Right ventricle myocardium superior (tissue), 1 donor: Measurements from ENCODE around the gene CHRD. TPM values are rescaled to one million over a fixed set of nuclear protein-coding genes. Genes with fewer than 3 reads are reported as not detected.
A peak's percentile ranks its signal among the peaks of the same experiment; 100 is the strongest.
"Not testable (repeated sequence)": the region's sequence is repeated elsewhere in the genome, so short reads cannot be mapped to it uniquely, and the experiment has no call there.

Experiments
- ATAC-seq: fragments of 200-7000 bp; cut with Tn5 transposase; one replicate; pipeline ENCODE4 v1.9.1; 2020; ENCODE audit warnings: mild to moderate bottlenecking; ENCODE audit not compliant: poor library complexity
- DNase-seq: peaks from one replicate; pipeline ENCODE4 v3.0.0-alpha.2; 2020
- intact Hi-C: fragments of 100-400 bp; cut with DNase I; formaldehyde crosslinking; loops from one replicate; pipeline ENCODE4 v1.11.2; 2022
- total RNA-seq: library from RNA; stranded (reverse); fragmentation: NEBNext Ultra II Directional; extraction: Animal tissue kit (Norgen Biotek cat#: 25700); gene quantifications from one replicate; pipeline ENCODE4 v1.2.1, GENCODE V29; 2021
- donor health status: DM: no; HTN: yes; CAD: no; lungs with severe emphysema.

CHRD gene
- total RNA-seq, 1 donor from 2014 or later, result 7.8 TPM

GRCh38 chr3:184389384-184389783 lies 9.5 kb downstream of the CHRD start:
- ATAC-seq, result no peak
- intact Hi-C loops, result no loop called here
- no peak for DNase-seq

GRCh38 chr3:184389935-184390528 lies 10.2 kb downstream of the CHRD start:
- intact Hi-C loops, result no loop called here
- no peak for DNase-seq

GRCh38 chr3:184391266-184391665 lies 11.4 kb downstream of the CHRD start:
- ATAC-seq (no peak), DNase-seq (no peak)
- intact Hi-C loops, result no loop called here

More at GRCh38 chr3:184389935-184390528, 10.2 kb downstream of the CHRD start:
- ATAC-seq, result no peak

- ATAC-seq (no peak), DNase-seq (no peak)
- intact Hi-C loops, result no loop called here
Observed at GRCh38 chr3:184395320-184395660, 15.4 kb downstream of the CHRD start.

GRCh38 chr3:184399410-184399809 lies 19.6 kb downstream of the CHRD start:
- intact Hi-C loops, result no loop called here
- DNase-seq, result no peak
- ATAC-seq, result peak; percentile 73

GRCh38 chr3:184405075-184406030 lies 25.5 kb downstream of the CHRD start:
- ATAC-seq (no peak), DNase-seq (peak; percentile 8)

GRCh38 chr3:184409331-184409926 lies 29.6 kb downstream of the CHRD start:
- no peak for ATAC-seq
- intact Hi-C loops, result no loop called here
- peak; percentile 60 for DNase-seq

More at GRCh38 chr3:184405075-184406030, 25.5 kb downstream of the CHRD start:
- intact Hi-C loops, result no loop called here

GRCh38 chr3:184409946-184410500 lies 30.2 kb downstream of the CHRD start:
- no peak for ATAC-seq
- intact Hi-C loops, result no loop called here

GRCh38 chr3:184414418-184415202 lies 34.8 kb downstream of the CHRD start:
- intact Hi-C loops, result no loop called here
- ATAC-seq (no peak), DNase-seq (no peak)

More at GRCh38 chr3:184409946-184410500, 30.2 kb downstream of the CHRD start:
- no peak for DNase-seq

GRCh38 chr3:184415203-184415490 lies 35.3 kb downstream of the CHRD start:
- DNase-seq (no peak), ATAC-seq (no peak)
- intact Hi-C loops, result no loop called here

- ATAC-seq (peak; percentile 81), DNase-seq (peak; percentile 79)
- intact Hi-C loops, result no loop called here
Observed at GRCh38 chr3:184417619-184418327, 37.9 kb downstream of the CHRD start.

- intact Hi-C loops, result no loop called here
- ATAC-seq, result no peak
- no peak for DNase-seq
Observed at GRCh38 chr3:184419171-184419570, 39.3 kb downstream of the CHRD start.

GRCh38 chr3:184423561-184423960 lies 43.7 kb downstream of the CHRD start:
- intact Hi-C loops, result no loop called here
- DNase-seq (no peak), ATAC-seq (no peak)

- intact Hi-C loops, result no loop called here
- ATAC-seq (no peak), DNase-seq (no peak)
Observed at GRCh38 chr3:184426691-184427141, 46.9 kb downstream of the CHRD start.

- DNase-seq, result no peak
- intact Hi-C loops, result no loop called here
- no peak for ATAC-seq
Observed at GRCh38 chr3:184428561-184429175, 48.8 kb downstream of the CHRD start.

- intact Hi-C loops, result no loop called here
- ATAC-seq (no peak), DNase-seq (no peak)
Observed at GRCh38 chr3:184429786-184430185, 49.9 kb downstream of the CHRD start.

- DNase-seq, result no peak
- intact Hi-C loops, result no loop called here
- no peak for ATAC-seq
Observed at GRCh38 chr3:184430940-184431339, 51.1 kb downstream of the CHRD start.

- ATAC-seq, intact Hi-C loops, DNase-seq: not testable (repeated sequence)
Observed at GRCh38 chr3:184433178-184433577, 53.3 kb downstream of the CHRD start.
